OCI-M2 (cell line): ENCODE measurements around the gene CACNA1C.

ENCODE experiments used
- DNase-seq: peaks from one replicate; lab custom pipeline; 2025; ENCODE audit not compliant: unreplicated experiment; lab: John Stamatoyannopoulos, UW

Gene CACNA1C

GRCh38 chr12:2229661-2230539 is 177.1 kb downstream of the CACNA1C start:
- DNase-seq: no peak

- no peak for DNase-seq
These were observed 178.3 kb downstream of the CACNA1C start for GRCh38 chr12:2231011-2231595.

DNA sequence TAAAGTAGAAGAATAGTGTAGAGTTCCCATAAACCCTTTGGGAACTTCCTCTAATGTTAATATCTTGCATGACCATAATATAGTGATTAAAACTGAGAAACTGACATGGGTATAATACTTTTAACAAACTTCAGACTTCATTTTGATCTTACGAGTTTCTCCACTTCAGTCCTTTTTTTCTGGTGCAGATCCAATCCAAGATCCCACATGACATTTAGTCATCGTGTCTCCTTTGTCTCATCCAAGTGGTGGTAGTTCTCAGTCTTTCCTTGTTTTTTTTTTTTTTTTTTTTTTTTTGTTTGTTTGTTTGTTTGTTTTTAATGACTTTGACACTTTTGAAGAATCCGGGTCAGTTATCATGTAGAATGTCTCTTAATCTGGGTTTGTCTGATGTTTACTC is 179.2 kb downstream of the CACNA1C start:
- no peak for DNase-seq

DNA sequence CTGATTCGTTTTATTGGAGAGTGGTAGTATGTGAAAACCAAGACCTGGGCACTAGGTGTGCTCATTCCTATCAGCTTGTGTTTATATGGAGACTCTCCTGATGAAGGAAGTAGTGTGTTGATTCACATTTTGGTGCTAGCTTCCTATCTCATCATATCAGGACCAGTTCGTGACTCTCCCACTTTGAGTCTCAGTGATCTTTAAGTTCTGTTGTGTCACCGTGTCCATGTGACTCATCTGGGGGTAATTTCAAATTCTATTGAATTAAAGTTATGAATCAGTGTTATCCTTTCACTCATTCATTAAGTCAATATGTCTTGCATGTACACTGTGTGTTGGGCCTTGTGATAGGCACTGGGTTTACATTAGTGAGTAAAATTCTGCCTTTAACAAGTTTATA is 180.2 kb downstream of the CACNA1C start:
- DNase-seq: no peak

- no peak for DNase-seq
These were observed 181.3 kb downstream of the CACNA1C start for GRCh38 chr12:2234091-2234490.

- DNase-seq: no peak
These were observed 182.0 kb downstream of the CACNA1C start for GRCh38 chr12:2234646-2235350.

GRCh38 chr12:2236506-2237294 is 183.9 kb downstream of the CACNA1C start:
- DNase-seq: no peak

GRCh38 chr12:2238111-2238510 is 185.3 kb downstream of the CACNA1C start:
- DNase-seq: no peak

DNA sequence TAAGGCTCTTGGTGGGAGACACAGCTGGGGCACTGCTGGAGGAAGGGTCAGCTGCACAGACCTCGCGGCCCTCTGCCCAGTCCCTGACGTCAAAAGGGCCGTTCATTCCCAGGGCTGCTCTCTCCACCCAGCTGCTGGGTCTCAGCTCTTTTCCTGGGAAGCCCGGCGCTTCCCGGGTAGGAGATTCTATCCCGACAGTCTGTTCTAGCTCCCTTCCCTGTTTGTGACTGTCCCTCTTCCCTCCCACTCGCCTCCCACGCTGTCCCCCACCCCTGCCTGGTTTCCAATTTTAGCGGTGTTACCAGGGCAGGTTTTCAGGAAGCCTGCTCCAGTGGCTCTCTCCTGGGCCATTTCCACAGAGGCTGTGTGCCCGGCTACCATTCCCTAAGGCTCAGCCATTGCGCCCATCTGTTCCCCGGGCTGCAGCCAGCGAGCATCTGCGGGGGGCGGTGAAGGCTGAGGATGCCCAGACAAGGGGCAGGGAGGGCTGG is 186.6 kb downstream of the CACNA1C start:
- DNase-seq: no peak

DNA sequence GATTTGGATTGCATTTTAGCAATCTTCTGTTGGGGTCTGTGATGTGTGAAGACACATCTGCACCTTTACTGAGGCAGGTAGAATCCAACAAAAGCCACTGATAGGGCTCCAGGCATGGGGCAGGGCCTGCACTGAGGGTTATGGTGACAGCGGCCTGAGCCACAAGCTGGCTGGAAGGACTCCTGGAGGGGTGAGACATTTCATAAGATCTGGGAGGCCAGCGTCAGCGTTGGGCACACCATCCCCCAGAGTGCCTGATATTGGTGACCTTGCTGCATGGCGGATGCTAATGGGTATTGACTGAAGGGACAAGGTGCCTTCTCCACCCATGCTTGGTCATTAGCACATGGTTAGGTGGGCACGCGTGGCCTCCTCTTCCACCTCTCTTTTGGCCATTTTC is 187.6 kb downstream of the CACNA1C start:
- DNase-seq: no peak

DNA sequence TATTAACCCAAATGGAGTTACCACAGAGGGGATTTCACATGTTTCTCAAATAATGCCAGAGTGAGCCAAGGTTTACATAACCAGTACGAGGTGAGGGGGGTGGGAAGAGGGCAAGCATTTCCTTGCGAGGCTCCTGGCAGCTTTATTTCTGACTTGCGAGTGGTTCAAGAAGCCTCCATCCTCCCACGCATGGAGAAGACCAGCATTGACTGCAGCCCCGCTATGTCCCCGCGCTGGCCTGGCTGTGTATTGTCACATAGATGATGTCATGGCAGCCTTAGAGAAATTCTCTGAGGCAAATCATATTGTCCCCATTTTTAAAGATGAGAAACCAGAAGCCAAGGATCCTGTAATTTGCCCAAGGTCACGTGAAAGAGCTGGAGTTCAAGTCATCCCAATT is 188.2 kb downstream of the CACNA1C start:
- no peak for DNase-seq

DNA sequence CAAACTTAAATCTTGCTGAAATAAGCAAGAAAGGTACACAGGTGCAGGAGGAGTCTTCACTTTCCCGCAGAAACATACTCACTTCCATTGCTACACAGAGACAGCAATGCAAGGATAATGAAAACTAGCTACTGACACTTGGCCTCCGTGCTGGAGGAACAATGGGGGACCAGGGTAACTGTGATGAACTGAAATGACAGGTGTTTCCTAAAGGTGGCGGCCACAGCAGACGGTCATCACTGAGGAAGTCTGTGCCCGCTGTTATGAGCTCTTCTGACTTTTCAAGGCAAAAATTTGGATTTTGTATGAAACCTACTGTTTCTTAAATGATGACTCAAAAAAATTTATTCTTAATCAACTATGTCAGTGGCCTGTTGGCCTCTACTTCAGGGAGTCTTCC is 189.4 kb downstream of the CACNA1C start:
- no peak for DNase-seq

- DNase-seq: no peak
These were observed 190.0 kb downstream of the CACNA1C start for GRCh38 chr12:2242816-2243215.

- DNase-seq: no peak
These were observed 190.5 kb downstream of the CACNA1C start for GRCh38 chr12:2243275-2243674.

GRCh38 chr12:2244013-2244861 is 191.4 kb downstream of the CACNA1C start:
- DNase-seq: no peak

DNA sequence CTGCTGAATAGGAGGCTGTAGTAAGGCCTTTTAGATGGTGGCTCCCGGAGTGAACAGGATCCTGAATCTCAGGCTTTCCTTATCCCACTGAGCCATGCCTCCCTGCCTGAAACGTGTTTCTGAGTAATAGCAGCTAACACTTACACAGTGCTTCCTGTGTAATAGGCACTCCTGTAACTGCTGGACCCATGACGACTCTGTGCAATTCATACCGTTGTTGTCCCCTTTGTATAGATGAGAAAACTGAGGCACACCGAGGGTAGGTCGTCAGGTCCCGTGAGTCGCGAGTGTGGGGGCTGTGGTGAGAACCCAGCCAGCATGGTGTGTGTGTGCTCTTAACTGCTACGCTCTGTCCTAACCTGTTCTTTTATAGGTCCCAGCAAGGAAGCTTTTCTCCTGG is 193.6 kb downstream of the CACNA1C start:
- no peak for DNase-seq

DNA sequence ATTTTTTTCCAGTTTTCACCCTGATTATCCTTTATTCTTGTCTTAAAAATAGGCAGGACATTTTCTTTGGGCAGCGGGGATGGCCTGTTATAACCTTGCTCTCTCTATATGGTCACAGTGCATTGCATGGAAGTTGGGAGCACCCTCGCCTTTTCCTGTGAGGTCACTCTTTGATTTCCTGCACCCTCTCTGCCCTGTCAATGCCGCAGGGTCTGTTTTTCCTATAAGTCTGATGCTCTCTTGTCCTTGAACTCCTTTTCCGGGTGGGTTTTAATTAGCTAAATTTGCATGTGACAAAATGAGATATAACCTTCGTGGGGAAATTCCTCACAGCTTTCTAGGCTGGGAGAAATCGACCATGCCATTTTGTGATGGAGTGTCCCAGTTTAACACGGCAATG is 194.3 kb downstream of the CACNA1C start:
- DNase-seq: no peak

- DNase-seq: no peak
These were observed 194.8 kb downstream of the CACNA1C start for GRCh38 chr12:2247596-2247995.

DNA sequence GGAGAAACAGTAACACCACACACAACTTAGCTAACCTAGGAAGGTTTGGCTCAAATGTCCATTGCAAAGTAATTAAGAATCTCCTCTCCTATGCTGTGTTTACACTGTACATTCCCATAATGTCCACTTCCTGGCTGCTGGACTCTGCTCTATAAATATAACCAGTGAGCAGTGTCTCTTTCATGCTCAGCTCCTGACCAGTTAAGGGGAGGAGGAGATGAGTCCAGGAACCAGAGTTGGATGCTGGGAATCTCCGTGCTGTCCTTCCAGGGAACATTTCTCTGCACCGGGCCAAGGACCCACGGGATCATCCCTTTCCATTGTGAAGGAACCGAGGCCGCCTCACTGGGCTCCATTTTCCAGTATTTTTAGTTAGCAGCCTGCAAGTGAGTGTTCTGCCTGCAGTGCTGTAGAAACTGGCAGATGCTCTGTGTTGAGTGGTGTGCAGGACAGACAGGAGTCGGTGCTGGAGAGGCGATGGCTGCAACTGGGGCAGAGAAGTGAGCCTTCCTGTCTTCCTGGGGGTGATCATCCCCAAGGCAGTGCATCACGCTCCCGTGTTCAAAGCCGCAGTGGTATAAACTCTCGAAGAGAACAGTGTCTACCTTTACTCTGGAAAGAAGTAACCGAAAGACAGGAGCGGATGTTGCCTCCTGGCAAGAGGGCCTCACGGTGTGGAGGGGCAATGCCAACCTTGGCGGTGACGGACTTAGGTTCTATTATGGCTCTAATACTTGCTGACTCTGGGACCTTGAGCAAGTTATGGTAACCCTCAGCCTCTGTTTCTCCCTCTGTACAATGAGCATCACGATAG is 195.5 kb downstream of the CACNA1C start:
- no peak for DNase-seq
